Right renal cortex interstitium (tissue), 3 donors: Measurements from ENCODE around the gene RTKN. TPM values are rescaled to one million over a fixed set of nuclear protein-coding genes. Genes with fewer than 3 reads are reported as not detected.

Source experiments
- DNase-seq, 3 donors: peaks; one replicate each; pipeline ENCODE4 v3.0.0-alpha.2; 2013; ENCODE audit warnings: low read depth in 3 of 3, low spot score in 2 of 3
- polyA plus RNA-seq, 3 donors: library from polyadenylated mRNA; unstranded; fragments of 120-200 nt; gene quantifications; one replicate each; pipeline ENCODE4 v1.2.1, GENCODE V29; 2013; ENCODE audit not compliant: insufficient read length in 3 of 3

Gene RTKN
- polyA plus RNA-seq, 3 donors, result 55.3 to 59.0 (median 55.9) TPM

DNA sequence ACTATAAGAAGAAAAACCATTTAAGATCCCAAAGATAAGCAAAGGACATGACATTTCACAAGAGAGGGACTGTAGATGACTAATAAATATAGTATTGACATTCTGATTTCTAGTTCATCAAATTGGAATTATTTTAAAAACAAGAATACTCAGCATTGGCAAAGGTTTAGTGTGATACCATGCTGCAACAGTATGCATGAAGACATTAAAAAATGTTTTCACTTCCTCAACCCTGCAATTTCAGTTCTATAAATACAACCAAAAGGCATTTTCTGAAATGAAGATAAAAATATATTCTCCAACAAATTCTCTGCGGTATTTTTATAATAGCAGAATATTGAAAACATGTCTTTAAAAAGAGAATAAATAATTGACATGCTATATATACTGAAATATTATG lies 22.4 kb downstream of the RTKN start:
- DNase-seq, result no peak

DNA sequence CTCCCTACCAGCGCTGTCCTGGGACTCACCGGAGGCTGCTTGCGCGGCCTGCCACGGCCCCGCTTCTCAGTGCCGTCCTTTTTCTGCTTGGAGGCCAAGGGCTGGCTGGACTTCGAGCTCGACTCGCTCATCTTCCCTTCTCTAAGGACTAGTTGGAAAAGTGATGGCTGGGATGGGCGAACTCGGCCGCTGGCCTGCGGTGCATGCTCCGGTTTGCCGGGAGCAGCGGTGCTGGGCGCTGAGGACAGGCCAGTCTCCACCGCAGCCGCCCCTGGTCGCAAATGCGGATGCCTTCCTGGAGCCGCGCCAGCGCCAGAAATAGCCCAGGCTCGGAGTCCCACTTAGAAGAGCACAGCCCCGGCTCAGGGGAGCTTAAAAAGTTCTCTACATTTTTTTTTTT lies 23.4 kb downstream of the RTKN start:
- DNase-seq, result no peak

DNA sequence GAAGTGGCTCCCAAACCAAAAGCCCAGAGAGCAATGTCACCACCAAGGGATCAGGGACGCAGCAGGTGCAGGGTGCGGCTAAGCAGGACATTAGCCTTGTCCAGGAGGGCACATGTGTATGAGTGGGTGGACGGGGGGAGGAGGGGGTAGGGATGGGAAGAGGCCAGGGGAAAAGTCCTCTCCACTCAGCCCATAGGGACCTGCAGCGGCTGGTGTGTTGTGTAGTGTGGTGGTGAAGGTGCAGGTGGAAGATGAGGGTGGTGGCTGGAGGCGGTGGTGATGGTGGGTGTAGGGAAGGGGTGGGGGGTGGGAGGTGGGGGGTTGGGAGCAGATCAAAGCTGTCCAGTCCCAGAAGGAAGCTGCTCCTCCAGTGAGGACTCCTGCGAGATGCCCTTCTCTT lies 24.0 kb downstream of the RTKN start:
- DNase-seq, result no peak

DNA sequence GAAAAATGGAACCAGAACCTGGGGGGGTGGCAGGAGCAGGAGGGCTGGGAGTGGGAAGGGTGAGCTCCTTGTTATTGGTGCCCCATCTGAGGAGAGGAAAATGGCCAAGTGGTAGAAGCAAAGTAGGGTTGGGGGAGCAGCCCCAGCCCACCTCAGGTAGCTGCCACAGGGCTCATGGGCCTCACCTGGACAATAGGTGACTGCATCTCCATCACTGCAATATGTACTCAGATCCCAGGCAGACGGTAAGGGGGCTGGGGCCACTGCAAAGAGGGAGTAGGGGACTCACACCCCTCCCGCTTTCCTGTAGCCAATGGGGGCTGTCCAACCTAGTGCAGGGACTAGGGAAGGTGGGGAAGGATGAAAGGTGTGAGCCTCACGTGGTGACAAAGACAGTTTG lies 24.5 kb downstream of the RTKN start:
- DNase-seq, result no peak

DNA sequence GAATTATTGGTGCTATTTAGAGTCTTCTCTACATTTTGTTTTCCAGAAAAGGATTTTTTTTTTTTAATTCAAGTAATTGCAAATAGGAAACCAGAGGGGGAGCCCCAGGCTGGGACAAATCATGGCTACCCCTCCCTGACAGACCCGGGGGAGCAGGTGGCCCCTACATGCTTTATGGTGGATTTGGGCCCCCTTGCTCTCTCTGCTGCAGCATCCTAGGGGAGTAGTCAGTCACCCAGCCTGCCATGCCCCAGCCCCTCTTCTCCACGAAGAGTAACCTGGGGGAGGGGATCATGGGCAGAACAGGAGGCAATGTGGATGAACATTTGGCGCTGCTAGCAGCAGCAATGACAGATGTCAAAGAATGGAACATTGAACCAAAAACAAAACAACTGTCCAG lies 25.0 kb downstream of the RTKN start:
- DNase-seq, result no peak

DNA sequence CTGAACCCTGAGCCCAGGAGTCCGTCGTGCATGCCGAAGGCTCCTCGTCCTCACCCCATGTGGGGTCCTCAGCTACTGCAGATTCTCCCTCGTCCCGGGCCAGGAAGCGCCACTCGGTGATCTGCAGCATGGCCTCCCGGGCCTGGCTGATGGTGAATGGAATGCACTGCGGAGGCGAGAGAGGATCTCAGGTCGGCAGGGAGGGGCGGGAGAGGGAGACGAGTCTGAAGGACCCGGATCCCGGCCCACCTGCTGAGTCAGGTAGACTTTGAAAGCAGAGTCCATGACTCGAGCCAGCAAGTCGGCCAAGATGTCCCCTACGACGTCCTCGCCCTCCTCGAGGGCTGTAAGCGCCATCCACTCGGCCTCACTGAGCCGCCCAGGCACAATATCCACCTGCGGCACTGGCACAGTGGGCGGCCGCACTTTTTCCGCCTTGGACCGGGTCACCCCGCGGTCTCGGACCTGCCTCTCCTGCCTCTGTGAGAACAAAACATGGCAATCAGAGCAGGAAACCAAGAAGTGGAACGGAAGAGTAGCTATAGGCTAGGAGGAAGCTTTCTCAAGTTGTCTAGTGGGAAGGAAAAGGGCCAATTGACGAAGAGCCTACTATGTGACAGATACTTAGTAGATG lies 25.9 kb downstream of the RTKN start:
- no peak for DNase-seq

DNA sequence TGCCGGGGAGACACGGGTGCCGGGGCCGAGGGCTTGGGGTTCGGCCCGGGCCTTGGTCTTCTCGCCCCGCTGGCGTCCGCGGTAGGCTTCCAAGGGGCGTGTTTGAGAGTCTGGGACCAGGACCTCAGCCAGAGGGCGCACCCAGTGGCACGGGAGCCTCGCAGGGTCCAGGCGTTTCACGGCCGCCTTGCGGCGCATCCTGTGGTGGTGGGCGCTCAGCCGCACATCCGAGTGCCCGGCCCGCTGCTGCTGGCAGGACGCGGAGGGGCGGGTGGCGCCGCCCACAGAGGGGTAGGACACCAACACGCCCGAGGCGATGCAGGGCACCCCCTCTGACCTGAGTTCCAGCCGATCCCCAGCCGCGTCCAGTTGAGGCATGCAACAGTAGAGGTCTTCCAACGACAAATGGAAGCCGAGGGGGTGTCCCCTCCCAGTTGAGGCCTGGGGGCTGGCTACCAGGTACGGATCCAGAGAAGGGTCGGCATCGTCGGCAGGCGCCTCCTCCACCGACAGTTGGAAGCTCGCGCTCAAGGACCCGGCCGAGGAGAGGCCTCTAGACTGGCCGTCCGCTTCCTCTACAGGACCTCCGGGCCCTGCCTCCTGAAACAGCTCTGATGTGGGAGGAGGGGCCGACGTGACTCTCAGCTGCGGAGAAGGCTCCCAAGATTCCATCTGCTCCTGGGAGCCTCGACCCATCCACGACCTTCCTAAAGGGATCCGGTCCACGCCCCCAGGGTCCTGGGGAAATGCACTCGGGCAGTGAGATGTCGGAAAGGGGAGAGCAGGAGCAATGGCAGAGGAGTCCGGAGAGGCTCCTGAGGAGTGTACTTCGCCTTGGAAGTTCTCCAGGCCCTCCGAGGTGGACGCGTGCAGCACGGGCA lies 26.6 kb downstream of the RTKN start:
- no peak for DNase-seq

DNA sequence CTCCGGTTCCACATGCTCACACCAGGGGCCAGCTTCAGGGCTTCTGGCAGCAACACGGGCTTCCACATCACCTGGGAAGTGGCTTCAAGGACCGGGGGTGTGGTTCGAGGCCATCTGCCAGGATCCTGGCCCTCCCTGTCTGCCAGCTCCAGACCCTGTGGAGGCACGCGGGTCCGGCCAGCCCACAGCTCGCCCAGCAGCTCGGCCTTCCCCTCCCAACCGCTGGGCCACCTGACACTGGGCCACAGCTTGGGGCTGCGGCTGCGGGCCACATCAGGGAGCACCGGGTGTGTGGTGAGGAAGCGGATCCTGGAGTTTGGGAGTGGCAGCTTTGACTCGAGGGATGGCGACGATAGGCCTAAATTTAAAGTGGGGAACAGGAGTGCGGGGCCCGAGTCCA lies 27.3 kb downstream of the RTKN start:
- no peak for DNase-seq

DNA sequence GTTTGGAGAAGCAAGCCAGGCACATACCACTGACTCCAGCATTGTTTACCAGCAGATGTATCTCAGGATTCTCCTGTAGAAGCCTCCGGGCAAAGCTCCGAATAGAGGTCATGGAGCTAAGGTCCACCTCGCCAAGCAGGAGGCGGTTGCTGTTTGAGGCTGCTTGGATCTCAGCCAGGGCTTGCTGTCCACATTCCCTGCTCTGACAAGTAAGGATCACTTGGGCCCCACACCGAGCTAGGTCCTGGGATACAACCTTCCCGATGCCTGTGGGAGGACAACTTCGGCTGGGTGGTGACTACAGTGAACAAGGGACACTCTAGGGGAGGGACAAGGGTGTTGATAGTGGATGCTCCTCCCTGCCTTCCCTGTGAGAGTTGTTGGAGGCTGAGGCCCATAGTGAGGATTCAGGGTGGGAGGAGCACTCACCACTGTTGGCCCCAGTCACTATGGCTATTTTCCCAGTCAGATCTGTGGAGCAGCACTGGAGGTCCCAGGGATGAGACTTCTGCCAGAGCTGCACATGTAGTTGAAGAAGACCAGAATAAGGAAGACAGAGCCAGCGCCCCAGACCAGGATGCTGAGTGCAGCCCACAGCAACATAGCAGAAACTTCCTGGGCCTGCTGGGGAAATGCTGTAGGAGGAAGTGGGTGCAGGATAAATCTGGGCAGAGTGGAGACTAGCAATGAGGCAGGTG lies 28.6 kb downstream of the RTKN start:
- no peak for DNase-seq

DNA sequence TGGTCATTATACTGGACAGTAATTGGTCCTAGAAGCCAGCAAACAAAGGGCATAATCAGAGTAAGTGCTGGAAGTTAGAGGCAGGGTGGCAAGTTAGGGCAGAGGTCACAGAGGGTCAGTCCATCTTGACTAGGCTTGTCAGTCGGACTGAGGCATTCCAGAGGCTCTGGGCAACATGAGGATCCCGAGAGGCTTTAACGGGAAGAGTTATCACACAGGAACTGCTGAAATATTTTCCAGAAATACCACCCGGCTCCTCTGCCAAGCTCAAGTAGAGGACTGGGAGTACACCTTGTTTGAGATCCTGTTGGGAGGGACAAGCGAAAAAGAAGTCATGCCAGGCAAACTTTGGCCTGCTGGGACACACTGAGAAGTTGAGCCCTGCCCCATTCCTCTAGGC lies 34.1 kb downstream of the RTKN start:
- no peak for DNase-seq

DNA sequence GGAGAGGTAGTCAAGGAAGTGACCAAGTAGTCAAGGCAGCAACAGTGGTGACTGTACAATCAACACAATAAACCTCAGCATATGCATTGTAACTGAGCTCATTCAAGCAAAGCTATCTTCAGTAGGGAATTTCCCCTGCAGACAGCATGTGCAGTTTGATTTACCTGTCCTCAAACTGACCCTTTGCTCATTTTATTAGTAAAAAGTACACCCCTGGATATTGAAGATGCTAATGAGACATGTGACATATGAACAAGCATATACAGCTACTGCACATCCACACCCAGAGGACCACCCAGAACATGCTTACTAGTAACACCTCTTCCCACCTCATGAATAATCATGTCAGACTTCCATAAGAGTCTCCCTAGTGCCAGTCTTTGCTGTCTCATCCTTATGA lies 35.7 kb downstream of the RTKN start:
- no peak for DNase-seq

DNA sequence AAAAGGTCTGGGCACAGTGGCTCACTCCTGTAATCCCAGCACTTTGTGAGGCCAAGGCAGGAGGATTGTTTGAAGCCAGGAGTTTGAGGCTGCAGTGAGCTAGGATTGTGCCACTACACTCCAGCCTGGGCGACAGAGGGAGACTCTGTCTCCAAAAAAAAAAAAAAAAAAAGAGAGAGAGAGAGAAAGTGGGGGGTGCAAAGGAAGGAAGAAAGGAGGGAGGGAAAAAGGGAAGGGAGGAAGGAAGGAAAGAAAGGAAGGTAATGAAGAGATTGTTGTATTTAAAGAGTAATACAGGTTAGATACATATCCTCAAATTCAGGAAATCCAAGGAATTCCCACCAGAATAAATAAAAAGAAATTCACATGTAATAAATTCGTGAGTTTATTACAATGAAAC lies 39.8 kb downstream of the RTKN start:
- DNase-seq, result no peak

DNA sequence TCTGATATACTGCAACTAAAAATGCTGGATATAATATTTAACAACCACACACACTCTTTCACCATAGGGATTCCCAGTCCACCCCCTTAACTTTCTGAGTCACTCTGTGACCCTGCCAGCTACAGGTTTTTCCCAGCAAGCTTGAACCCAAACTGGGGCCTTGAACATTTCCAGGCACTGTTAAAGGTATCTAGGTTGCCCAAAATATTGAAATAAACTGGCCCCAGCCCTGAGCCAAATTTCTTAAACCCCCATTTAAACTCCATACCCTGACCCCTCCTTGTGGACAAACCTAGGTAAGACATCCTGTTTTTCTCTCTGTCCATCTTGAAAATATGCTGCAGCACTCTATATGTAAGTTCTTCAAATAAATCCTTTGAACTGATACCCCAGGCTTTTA lies 42.0 kb downstream of the RTKN start:
- no peak for DNase-seq

DNA sequence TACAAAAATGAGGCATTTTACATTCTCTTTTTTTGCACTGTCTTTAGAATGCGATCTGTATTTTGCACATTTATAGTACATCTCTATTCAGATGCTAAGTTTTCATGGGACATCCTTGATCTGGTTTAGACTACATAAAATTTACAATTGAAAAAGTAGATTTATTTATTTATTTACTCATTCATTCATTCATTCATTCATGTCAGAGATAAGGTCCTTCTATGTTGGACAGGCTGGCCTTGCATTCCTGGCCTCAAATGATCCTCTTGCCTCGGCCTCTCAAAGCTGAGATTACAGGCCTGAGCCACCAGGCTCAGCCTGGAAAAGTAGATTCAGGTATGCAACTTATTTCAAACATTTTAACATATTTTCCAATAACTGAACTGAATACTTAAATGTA lies 45.6 kb downstream of the RTKN start:
- DNase-seq, result no peak

DNA sequence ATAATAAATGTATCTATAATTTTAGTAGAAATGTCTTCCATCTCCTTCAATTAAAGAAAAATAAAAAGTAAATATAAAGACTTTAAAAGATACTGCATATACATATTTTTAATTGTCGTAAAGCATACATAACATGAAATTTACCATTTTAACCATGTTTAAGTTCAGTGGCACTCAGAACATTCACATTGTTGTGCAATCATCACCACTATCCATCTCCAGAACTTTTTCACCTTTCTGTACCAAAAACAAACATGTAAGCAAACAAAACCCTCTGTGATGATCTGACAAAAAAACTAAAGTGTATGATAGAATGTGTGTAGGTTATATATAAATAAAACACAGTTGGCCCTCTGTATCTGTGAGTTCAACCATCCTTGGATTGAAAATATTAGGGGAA lies 48.2 kb downstream of the RTKN start:
- no peak for DNase-seq

DNA sequence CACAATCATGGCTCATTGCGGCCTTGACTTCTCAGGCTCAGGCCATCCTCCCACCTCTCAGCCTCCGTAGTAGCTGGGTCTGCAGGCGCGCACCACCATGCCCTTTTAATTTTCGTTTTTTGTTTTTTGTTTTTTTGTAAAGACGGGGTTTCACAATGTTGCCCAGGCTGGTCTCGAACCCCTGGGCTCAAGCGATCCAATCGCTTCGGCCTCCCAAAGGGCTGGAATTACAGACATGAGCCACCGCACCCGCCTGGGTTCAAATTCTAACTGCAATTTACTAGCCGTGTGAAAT lies 49.3 kb downstream of the RTKN start:
- DNase-seq, result no peak

DNA sequence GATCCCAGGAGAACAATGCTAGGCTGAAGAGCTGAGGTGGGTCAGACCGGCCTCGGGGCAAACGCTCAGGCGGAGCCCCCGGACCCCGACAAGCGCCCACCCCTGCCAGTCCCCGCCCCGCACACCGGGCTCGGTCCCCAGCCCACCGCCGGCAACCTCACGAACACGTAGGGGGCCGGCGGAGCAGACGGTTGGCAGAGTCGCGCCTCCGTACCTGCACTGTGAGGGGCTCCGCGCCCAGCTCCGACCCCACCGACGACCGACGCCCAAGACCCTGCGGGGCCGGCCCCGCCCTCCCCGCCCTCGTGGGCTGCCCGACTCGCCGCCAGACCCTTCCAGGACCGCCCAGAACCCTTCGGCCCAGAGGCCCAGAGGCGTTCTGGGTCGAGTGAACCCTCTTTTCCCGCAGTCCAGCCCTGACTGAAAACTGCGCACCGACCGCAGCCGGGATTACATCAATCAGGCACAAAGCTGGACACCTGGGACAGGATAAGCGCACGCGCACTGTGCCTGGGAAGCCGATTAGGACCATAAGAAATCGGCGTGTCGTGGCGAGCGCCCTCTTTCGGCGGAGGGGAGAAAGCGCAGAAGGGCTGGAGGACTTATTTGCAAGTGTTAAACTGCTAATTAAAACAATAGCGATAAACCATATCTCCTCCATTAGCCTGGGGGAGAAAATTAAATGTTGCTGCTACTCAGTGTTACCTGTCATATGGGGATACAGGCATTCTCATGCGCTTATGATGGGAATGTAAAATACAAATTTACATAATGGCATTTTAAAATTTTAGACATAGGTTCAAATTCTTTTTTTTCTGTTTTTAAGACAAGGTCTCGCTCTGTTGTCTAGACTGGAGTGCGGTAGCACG lies 49.9 kb downstream of the RTKN start:
- peak; percentile 86 to 93 (median 90) for DNase-seq

DNA sequence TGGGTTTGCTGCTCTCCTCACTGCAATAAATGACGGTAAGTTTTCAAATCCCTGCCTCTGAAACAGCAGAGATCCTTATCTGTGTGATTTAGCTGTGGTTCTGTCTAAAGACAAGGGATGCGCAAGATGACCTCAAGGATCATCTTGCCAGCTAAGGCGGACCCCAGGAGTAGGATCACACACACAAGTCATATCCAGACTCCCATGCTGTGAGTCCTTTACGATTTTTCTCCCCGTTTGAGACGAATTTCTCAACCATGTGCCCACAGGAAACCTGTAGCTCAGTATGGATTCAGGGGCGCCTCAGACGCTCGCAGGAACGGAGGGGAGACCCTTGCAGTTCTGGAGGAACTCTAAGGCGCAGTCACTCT lies 50.5 kb downstream of the RTKN start:
- no peak for DNase-seq

DNA sequence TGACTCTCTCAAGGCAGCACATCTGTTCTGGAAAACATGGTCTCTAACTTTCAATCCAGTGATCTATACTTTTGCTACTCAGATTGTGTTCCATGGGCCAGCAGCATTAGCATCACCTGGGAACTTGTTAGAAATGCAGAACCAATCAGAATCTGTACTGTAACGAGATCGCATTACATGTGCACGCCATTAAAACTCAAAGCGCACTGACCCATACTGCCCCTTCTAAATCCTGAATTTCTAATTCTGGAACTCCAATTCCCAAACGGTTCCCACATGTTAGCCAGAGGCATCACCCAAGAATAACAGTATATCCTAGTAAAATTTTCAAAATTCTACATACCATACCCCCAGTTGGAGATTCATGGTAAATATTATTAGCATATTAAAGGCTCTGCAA lies 51.1 kb downstream of the RTKN start:
- DNase-seq, result no peak

DNA sequence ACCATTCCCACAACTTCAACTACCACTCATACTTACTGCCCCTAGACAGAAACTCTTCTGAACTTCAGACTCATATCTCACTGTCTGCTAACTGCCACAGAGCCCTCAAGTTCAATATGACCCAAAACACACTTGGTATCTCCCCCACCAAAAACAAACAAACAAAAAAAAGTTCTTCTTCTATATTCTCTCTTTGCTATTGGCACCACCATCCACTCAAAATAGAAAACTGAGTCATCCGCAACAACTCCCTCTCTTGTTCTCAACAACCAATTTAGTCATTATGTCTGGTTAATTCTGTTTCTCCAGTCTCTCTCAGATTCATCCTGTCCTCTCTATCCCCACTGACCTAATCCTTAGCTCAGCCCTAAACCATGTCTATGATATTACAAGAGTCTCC lies 54.4 kb downstream of the RTKN start:
- DNase-seq, result no peak

DNA sequence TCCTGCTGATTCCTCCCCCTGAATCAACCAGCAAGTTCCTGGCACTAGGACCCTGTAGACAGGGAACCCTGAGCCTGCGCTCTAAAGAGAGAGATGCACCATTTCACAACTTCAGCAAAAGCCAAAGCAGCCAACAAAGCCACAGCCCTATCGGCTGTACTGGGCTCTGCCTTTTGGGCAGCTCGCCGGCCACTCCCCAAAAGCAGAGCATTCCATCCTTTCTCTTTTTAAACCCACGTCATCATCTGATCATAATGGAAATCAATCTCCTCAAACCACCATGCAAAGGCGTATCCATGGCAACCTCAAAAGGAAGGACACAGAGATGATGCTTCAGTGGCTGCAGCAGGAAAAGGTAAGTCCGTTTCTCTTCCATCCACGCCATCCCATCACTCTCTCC lies 56.3 kb downstream of the RTKN start:
- DNase-seq, result no peak
